B cell (primary cell): ENCODE data around the gene AFF1. TPM values are rescaled to one million over a fixed set of nuclear protein-coding genes. Genes with fewer than 3 reads are reported as not detected.

Experiments
- ATAC-seq: fragments of 200-7000 bp; cut with Tn5 transposase; one replicate; pipeline ENCODE4 v1.10.0; 2021; ENCODE audit warnings: low read depth, mild to moderate bottlenecking, moderate number of reproducible peaks, moderate library complexity
- CTCF ChIA-PET: fragments of 350-600 bp; sonication (Branson Sonifier 250); formaldehyde crosslinking; loops from one replicate; lab custom pipeline; 2021; ENCODE audit warnings: antibody characterized with exemption, inconsistent platforms; lab: Charles Lee
- POLR2A ChIA-PET: fragments of 350-600 bp; sonication (Branson Sonifier 250); formaldehyde crosslinking; loops from one replicate; lab custom pipeline; 2021; ENCODE audit warnings: antibody characterized with exemption; lab: Charles Lee
- DNase-seq: peaks from one replicate; pipeline ENCODE4 v3.0.0; 2013
- H2AFZ ChIP-seq: 2 replicates; pipeline ENCODE4 v1.6.1; 2012; ENCODE audit warnings: mild to moderate bottlenecking, low read depth, low read length; ENCODE audit not compliant: insufficient read depth, poor library complexity, severe bottlenecking
- H3K27ac ChIP-seq, 2 donors: 1 replicate in 1 of 2; 2 replicates in 1 of 2; pipeline ENCODE4 v1.5.1; 2012 to 2013; ENCODE audit warnings: low read length in 2 of 2, mild to moderate bottlenecking in 2 of 2, moderate library complexity in 1 of 2
- H3K27me3 ChIP-seq, 4 experiments: fragments of 200-600 bp in 1 of 4; sonication (generic) in 1 of 4; replicated peaks in 1 of 4; 1 replicate in 2 of 4; 2 replicates in 2 of 4; pipeline versions ENCODE4 v1.6.1 to v1.7.0; 2013 to 2016; ENCODE audit warnings: low read length in 3 of 4, mild to moderate bottlenecking in 2 of 4, mixed read lengths in 1 of 4, moderate library complexity in 1 of 4; ENCODE audit not compliant: insufficient read depth in 4 of 4, control insufficient read depth in 3 of 4; ENCODE audit errors: control extremely low read depth in 1 of 4
- H3K36me3 ChIP-seq, 2 experiments: replicated peaks in 1 of 2; 1 replicate in 1 of 2; 2 replicates in 1 of 2; pipeline versions ENCODE4 v1.6.1 to v1.7.1; 2013; ENCODE audit warnings: low read length in 1 of 2; ENCODE audit not compliant: insufficient read depth in 2 of 2, control insufficient read depth in 1 of 2; ENCODE audit errors: control extremely low read depth in 1 of 2, extremely low read depth in 1 of 2
- H3K4me1 ChIP-seq, 2 donors: fragments of 200-600 bp in 1 of 2; sonication (generic) in 1 of 2; 1 replicate in 1 of 2; 2 replicates in 1 of 2; pipeline versions ENCODE4 v1.5.1 to v1.6.1; 2013 to 2017; ENCODE audit warnings: low read length in 2 of 2; ENCODE audit not compliant: control insufficient read depth in 2 of 2, insufficient read depth in 2 of 2
- H3K4me2 ChIP-seq: replicated peaks from 2 replicates; pipeline ENCODE3; 2012; ENCODE audit warnings: mild to moderate bottlenecking, low read depth, low read length; ENCODE audit not compliant: poor library complexity, severe bottlenecking
- H3K4me3 ChIP-seq, 5 experiments: fragments of 200-600 bp in 1 of 5; sonication (generic) in 1 of 5; 1 replicate in 3 of 5; 2 replicates in 2 of 5; pipeline versions ENCODE4 v1.5.1 to v1.7.0; 2011 to 2016; ENCODE audit warnings: low read length in 4 of 5, mild to moderate bottlenecking in 4 of 5, low read depth in 2 of 5, control low read depth in 1 of 5, moderate library complexity in 1 of 5; ENCODE audit not compliant: insufficient read depth in 1 of 5; ENCODE audit errors: control extremely low read depth in 1 of 5, extremely low read depth in 1 of 5
- H3K79me2 ChIP-seq: fragments of 200-600 bp; sonication (generic); one replicate; pipeline ENCODE4 v1.6.0; 2016; ENCODE audit warnings: low read length; ENCODE audit not compliant: control insufficient read depth, insufficient read depth
- H3K9ac ChIP-seq: fragments of 200-600 bp; sonication (generic); 2 replicates; pipeline ENCODE4 v1.6.1; 2017; ENCODE audit warnings: mild to moderate bottlenecking, low read length, moderate library complexity
- H3K9me3 ChIP-seq, 3 donors: one replicate each; pipeline versions ENCODE4 v1.6.1 to v1.7.1; 2013; ENCODE audit warnings: low read length in 2 of 3; ENCODE audit not compliant: control insufficient read depth in 2 of 3, insufficient read depth in 1 of 3; ENCODE audit errors: control extremely low read depth in 1 of 3
- H4K20me1 ChIP-seq: 2 replicates; pipeline ENCODE4 v1.6.0; 2012; ENCODE audit warnings: mild to moderate bottlenecking, low read length; ENCODE audit not compliant: insufficient read depth, control insufficient read depth, poor library complexity, severe bottlenecking
- H3K27ac Mint-ChIP-seq: one replicate; pipeline ENCODE4 v1.8.0; 2021; ENCODE audit warnings: mixed read lengths
- H3K27me3 Mint-ChIP-seq: one replicate; pipeline ENCODE4 v1.8.0; 2021; ENCODE audit warnings: mixed read lengths
- H3K4me1 Mint-ChIP-seq: one replicate; pipeline ENCODE4 v1.8.0; 2021; ENCODE audit warnings: mixed read lengths
- H3K4me3 Mint-ChIP-seq: one replicate; pipeline ENCODE4 v1.8.0; 2021; ENCODE audit warnings: mixed read lengths
- H3K9me3 Mint-ChIP-seq: one replicate; pipeline ENCODE4 v1.8.0; 2022; ENCODE audit warnings: mixed read lengths; ENCODE audit not compliant: insufficient read depth
- EZH2 ChIP-seq: IDR thresholded peaks from 2 replicates; pipeline ENCODE4 v1.6.1; 2012; ENCODE audit warnings: borderline replicate concordance, low read depth, mild to moderate bottlenecking, moderate library complexity, low read length; ENCODE audit not compliant: insufficient read depth, poor library complexity, severe bottlenecking
- WGBS: methylation state at CpG from one replicate; pipeline ENCODE4 v1.1.5; 2013; ENCODE audit warnings: missing lambda C conversion rate; ENCODE audit not compliant: insufficient coverage; 5-methylcytosine and 5-hydroxymethylcytosine counted together
- intact Hi-C: fragments of 100-400 bp; cut with micrococcal nuclease; formaldehyde crosslinking; loops from one replicate; pipeline ENCODE4 v1.10.0; 2022
- polyA plus RNA-seq: library from polyadenylated mRNA; depleted of rRNA; stranded (reverse); fragments of >200 nt; gene quantifications from 2 replicates; pipeline ENCODE4 v1.2.3, GENCODE V29; 2012
- total RNA-seq, 2 donors: library from RNA; stranded (reverse); fragments of 120-200 nt in 1 of 2; gene quantifications; 1 replicate in 1 of 2; 2 replicates in 1 of 2; pipeline versions ENCODE4 v1.2.3 to v1.2.4, GENCODE V29; 2013 to 2022
- TF ChIP-seq, protein P1 (sequence below): fragments of 200-600 bp; IDR thresholded peaks from one replicate; pipeline ENCODE4 v1.8.0; 2022; ENCODE audit warnings: antibody characterized with exemption, mild to moderate bottlenecking

AFF1 gene
- total and polyA plus RNA-seq, 2 donors (not counting 1 experiment from before 2014, with no cell fraction given), result 15.3 to 135 TPM

DNA sequence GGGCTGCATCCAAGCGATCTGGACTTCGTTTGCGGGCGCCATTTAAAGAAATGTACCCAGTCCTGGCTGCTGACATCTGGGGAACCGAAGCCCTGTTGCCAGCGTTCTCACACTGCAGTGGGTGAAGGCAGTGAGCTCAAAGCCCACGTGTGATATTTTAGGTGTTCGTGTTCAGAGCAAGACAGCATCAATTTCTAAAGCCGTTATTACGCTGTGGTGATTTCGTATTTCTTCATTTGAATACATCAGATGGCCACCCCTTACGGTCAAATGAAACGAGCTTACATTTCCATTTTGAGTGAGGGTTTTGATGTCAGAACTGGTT lies 42.2 kb upstream of the AFF1 start:
- peak overlapping the region; percentile 73 for H2AFZ ChIP-seq
- peaks cover 9% of the 10 kb centered on the region for H3K4me1 Mint-ChIP-seq
- ChIA-PET POLR2A (no interaction called here), CTCF (interaction anchor here (1.4 to 1.9 kb wide), 3 partner anchors 9 to 394 kb away, joined by 3 to 9 read pairs (median 3); no protein-coding TSS in a partner anchor)
- H3K27ac ChIP-seq, result no peak overlapping the region
- H4K20me1 ChIP-seq, result no peaks in the 10 kb centered on the region
- peak overlapping the region; percentile 62 for H3K9ac ChIP-seq
- H3K27me3 ChIP-seq, result peaks cover 0 to 24% (median 9%) of the 10 kb centered on the region in 4 experiments
- peaks cover 28% of the 10 kb centered on the region for H3K27me3 Mint-ChIP-seq
- no peaks in the 10 kb centered on the region for H3K9me3 Mint-ChIP-seq
- TF ChIP-seq, protein P1, sequence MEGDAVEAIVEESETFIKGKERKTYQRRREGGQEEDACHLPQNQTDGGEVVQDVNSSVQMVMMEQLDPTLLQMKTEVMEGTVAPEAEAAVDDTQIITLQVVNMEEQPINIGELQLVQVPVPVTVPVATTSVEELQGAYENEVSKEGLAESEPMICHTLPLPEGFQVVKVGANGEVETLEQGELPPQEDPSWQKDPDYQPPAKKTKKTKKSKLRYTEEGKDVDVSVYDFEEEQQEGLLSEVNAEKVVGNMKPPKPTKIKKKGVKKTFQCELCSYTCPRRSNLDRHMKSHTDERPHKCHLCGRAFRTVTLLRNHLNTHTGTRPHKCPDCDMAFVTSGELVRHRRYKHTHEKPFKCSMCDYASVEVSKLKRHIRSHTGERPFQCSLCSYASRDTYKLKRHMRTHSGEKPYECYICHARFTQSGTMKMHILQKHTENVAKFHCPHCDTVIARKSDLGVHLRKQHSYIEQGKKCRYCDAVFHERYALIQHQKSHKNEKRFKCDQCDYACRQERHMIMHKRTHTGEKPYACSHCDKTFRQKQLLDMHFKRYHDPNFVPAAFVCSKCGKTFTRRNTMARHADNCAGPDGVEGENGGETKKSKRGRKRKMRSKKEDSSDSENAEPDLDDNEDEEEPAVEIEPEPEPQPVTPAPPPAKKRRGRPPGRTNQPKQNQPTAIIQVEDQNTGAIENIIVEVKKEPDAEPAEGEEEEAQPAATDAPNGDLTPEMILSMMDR, result no peak
- no peak for TF ChIP-seq EZH2
- DNase-seq, result no peak
- H3K4me3 Mint-ChIP-seq, result peak overlapping the region; percentile 78
- WGBS, result 24% methylated on average over 11 of the region's 13 CpGs
- no peaks in the 10 kb centered on the region for H3K9me3 ChIP-seq
- no peak for ATAC-seq
- H3K36me3 ChIP-seq, result no peaks in the 10 kb centered on the region
- H3K4me3 ChIP-seq, result peak overlapping the region in 4 of 5 experiments; percentile 33 to 58 (median 50)
- H3K4me1 ChIP-seq, result peaks cover 10 to 13% of the 10 kb centered on the region in 2 donors
- peak overlapping the region; percentile 92 for H3K4me2 ChIP-seq
- H3K79me2 ChIP-seq, result no peaks in the 10 kb centered on the region
- no peak overlapping the region for H3K27ac Mint-ChIP-seq
- intact Hi-C loops, result no loop called here

DNA sequence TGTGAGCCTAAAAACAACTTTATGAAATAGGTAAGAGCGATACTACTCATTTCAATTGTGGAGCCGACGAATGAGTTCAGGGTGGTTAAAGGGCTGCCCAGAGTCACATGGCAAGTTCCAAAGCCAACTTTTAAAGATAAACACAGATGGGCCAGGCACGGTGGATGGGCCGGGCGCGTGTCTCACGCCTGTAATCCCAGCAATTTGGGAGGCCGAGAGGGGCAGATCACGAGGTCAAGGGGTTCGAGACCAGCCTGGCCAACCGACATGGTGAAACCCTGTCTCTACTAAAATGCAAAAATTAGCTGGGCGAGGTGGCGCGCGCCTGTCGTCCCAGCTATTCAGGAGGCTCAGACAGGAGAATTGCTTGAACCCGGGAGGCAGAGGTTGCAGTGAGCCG lies 41.7 kb upstream of the AFF1 start:
- ATAC-seq (no peak), DNase-seq (no peak)
- Histone ChIP-seq H2AFZ (no peak overlapping the region), H3K9ac (no peak overlapping the region), H3K4me3 (no peak overlapping the region), H3K27me3 (peaks cover 0 to 24% (median 9%) of the 10 kb centered on the region in 4 experiments), H3K27ac (no peak overlapping the region), H3K79me2 (no peaks in the 10 kb centered on the region), H3K4me2 (no peak overlapping the region), H3K4me1 (peaks cover 10 to 13% of the 10 kb centered on the region in 2 donors), H3K9me3 (no peaks in the 10 kb centered on the region), H4K20me1 (no peaks in the 10 kb centered on the region), H3K36me3 (no peaks in the 10 kb centered on the region)
- H3K9me3 Mint-ChIP-seq, result no peaks in the 10 kb centered on the region
- peak overlapping the region; percentile 78 for H3K4me3 Mint-ChIP-seq
- peaks cover 24% of the 10 kb centered on the region for H3K27me3 Mint-ChIP-seq
- WGBS, result 96% methylated on average over 19 of the region's 19 CpGs
- peaks cover 9% of the 10 kb centered on the region for H3K4me1 Mint-ChIP-seq
- TF ChIP-seq, protein P1, result no peak
- TF ChIP-seq EZH2, result no peak
- intact Hi-C loops, result no loop called here
- POLR2A ChIA-PET, result no interaction called here
- H3K27ac Mint-ChIP-seq, result no peak overlapping the region
- CTCF ChIA-PET, result interaction anchor here (1.2 to 1.9 kb wide), 4 partner anchors 8 to 394 kb away, joined by 3 to 9 read pairs (median 3); no protein-coding TSS in a partner anchor
